Nephron progenitor cell (in vitro differentiated cells): ENCODE results near the gene CUTC.

ENCODE experiments used
- DNase-seq: peaks from one replicate; pipeline ENCODE4 v3.0.0; 2021
- H3K27ac Mint-ChIP-seq: 2 replicates; pipeline ENCODE4 v1.8.0; 2021; ENCODE audit warnings: mild to moderate bottlenecking, moderate library complexity, mixed read lengths
- H3K27me3 Mint-ChIP-seq: 2 replicates; pipeline ENCODE4 v1.8.0; 2021; ENCODE audit warnings: mild to moderate bottlenecking, low read depth, mixed read lengths; ENCODE audit not compliant: poor library complexity
- H3K36me3 Mint-ChIP-seq: 2 replicates; pipeline ENCODE4 v1.8.0; 2021; ENCODE audit warnings: low read depth, mixed read lengths
- H3K4me1 Mint-ChIP-seq: 2 replicates; pipeline ENCODE4 v1.8.0; 2021; ENCODE audit warnings: mixed read lengths
- H3K4me3 Mint-ChIP-seq: 2 replicates; pipeline ENCODE4 v1.8.0; 2021; ENCODE audit warnings: mild to moderate bottlenecking, moderate library complexity, mixed read lengths
- H3K9me3 Mint-ChIP-seq: 2 replicates; pipeline ENCODE4 v1.8.0; 2021; ENCODE audit warnings: mild to moderate bottlenecking, moderate library complexity, mixed read lengths
- TF ChIP-seq, protein P1 (sequence below): fragments of 200-600 bp; sonication (generic); IDR thresholded peaks from 2 replicates; pipeline ENCODE4 v1.5.0; 2021; ENCODE audit warnings: antibody characterized with exemption

CUTC gene

DNA sequence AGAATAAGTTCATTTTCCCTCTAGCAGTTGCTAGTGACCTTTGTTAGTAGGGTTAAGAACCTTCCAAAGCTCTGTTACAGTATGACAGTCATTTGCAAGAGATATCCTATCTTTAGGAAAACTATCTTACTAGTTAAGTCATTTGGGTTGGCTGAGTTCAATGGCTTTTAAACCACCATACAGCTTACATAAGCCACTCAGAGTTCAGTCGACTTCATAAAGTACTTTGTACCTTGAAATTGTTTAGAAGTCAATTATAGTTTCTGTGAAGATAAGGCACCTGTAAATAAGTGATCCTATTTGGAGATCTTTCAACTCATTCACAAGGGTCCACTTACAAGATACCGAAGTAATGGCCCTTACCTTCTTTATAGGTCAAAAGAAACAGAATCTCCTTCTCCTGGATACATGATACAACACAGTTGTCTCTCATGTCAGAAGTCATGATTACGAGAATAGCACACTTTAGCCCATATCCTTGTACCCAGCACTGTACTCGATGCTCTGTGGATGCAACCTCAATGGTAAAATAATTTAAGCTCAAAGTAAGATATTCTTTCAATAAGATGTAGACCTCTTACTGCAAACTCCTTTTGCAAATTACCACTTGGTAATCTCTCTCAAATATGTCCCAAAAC is 38.5 kb downstream of the CUTC start:
- Mint-ChIP-seq H3K9me3 (no peaks in the 10 kb centered on the region), H3K4me1 (no peaks in the 10 kb centered on the region), H3K27ac (no peak overlapping the region), H3K36me3 (no peaks in the 10 kb centered on the region), H3K27me3 (no peaks in the 10 kb centered on the region), H3K4me3 (no peak overlapping the region)
- TF ChIP-seq, protein P1, sequence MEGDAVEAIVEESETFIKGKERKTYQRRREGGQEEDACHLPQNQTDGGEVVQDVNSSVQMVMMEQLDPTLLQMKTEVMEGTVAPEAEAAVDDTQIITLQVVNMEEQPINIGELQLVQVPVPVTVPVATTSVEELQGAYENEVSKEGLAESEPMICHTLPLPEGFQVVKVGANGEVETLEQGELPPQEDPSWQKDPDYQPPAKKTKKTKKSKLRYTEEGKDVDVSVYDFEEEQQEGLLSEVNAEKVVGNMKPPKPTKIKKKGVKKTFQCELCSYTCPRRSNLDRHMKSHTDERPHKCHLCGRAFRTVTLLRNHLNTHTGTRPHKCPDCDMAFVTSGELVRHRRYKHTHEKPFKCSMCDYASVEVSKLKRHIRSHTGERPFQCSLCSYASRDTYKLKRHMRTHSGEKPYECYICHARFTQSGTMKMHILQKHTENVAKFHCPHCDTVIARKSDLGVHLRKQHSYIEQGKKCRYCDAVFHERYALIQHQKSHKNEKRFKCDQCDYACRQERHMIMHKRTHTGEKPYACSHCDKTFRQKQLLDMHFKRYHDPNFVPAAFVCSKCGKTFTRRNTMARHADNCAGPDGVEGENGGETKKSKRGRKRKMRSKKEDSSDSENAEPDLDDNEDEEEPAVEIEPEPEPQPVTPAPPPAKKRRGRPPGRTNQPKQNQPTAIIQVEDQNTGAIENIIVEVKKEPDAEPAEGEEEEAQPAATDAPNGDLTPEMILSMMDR = no peak
- DNase-seq = no peak

DNA sequence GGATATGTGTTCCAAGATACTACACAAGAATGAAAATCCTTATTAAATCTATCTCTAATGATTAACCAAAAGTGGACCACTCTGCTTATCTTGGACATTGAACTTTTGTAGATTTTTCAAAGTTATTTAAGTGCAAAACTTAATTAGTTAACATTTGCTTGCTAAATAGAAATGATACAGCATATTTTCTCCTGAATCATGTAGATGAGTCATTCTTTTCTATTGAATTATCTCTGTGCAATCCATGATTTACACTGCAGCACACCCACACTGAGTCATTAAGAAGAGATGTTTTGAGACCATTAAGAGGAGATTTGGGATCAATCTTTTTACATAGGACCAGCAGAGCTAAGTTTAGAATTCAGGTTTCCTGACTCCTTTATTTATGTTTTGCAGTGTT is 43.8 kb downstream of the CUTC start:
- Mint-ChIP-seq H3K4me1 (peaks cover 14% of the 10 kb centered on the region), H3K27me3 (no peaks in the 10 kb centered on the region), H3K9me3 (peaks cover 14% of the 10 kb centered on the region), H3K36me3 (no peaks in the 10 kb centered on the region), H3K27ac (no peak overlapping the region), H3K4me3 (no peak overlapping the region)
- DNase-seq = no peak
- TF ChIP-seq, protein P1 = no peak

DNA sequence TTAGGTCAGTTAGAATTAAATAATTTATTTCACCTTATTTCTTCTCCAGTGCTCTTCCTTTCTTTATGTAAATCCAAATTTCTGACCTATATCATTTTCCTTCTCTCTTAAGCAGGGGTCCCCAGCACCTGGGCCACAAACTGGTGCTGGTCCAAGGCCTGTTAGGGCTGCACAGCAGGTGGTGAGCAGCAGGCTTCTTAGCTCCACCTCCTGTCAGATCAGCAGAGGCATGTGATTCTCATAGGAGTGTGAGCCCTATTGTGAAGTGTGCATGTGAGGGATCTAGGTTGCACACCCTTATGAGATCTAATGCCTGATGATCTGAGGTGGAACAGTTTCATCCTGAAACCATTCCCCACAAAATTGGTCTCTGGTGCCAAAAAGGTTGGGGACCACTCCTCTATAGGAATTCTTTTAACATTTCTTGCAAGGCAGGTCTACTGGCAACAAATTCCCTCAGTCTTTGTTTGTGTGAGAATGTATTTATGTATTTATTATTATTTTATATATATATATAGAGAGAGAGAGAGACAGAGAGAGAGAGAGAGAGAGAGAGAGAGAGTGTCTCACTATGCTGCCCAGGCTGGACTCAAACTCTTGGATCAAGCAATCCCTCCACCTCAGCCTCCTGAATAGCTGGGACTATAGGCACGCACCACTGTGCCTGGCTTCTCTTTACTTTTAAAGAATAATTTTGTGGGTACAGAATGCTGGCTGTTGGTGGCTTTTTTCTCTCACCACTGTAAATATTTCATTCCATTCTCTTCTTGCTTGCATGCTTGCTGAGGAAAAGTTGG is 46.1 kb downstream of the CUTC start:
- peaks cover 24% of the 10 kb centered on the region for H3K4me1 Mint-ChIP-seq

DNA sequence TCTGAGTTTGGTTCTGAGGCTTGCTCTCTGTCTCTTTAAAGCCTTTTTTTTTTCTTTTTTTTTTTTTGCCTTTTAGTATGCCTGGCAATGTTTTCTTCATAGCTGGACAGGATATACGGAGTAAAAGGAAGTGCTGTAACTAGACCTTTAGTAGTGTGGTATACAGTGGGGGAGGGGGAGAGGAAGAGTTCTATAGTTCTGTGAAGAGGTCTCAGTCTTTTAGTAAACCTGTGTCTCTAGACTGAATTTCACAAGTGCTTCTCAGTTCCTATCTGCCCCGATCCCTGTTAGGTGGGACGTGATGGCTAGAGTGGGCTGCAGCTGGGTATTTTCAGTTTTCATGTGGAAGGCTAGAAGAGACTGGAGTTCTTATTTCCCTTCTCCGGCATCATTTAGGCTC is 47.3 kb downstream of the CUTC start:
- Mint-ChIP-seq H3K27me3 (no peaks in the 10 kb centered on the region), H3K4me3 (no peak overlapping the region), H3K36me3 (no peaks in the 10 kb centered on the region), H3K4me1 (peaks cover 24% of the 10 kb centered on the region), H3K9me3 (peaks cover 15% of the 10 kb centered on the region), H3K27ac (peak overlapping the region; percentile 77)
- DNase-seq = no peak
- TF ChIP-seq, protein P1 = no peak

More for the DNA sequence above, 46.1 kb downstream of the CUTC start:
- no peak overlapping the region for H3K27ac Mint-ChIP-seq
- TF ChIP-seq, protein P1 = no peak
- H3K36me3 Mint-ChIP-seq = no peaks in the 10 kb centered on the region
- no peaks in the 10 kb centered on the region for H3K27me3 Mint-ChIP-seq
- DNase-seq = no peak
- no peak overlapping the region for H3K4me3 Mint-ChIP-seq
- peaks cover 15% of the 10 kb centered on the region for H3K9me3 Mint-ChIP-seq

DNA sequence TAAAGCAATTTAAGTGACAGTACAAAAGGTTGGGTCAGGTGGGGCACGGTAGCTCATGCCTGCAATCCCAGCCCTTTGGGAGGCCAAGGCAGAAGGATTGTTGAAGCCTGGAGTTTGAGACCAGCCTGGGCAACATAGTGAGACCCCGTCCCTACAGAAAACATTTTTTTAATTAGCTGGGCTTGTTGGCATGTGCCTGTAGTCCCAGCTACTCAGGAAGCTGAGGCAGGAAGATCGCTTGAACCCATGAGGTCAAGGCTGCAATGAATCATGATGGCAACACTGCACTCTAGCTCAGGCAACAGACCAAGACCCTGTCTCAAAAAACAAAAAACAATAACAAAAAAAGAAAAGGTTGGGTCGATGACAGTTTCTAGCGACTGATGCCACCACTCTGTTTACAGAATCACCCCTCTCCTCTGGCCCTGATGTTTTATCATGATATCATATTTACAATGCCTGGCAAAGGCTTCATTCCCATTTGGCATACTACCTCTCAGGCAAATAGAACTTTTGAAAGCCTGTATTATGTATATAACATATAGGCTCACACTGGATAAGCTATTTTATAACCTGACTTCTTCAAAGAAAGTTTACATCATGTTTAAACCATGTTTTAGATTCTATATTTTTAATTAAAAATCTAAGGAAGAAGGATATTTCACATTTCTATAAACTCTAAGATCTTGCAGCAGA is 49.8 kb downstream of the CUTC start:
- TF ChIP-seq, protein P1 = no peak
- Mint-ChIP-seq H3K4me3 (no peak overlapping the region), H3K4me1 (peaks cover 24% of the 10 kb centered on the region), H3K27me3 (no peaks in the 10 kb centered on the region), H3K27ac (no peak overlapping the region), H3K36me3 (no peaks in the 10 kb centered on the region), H3K9me3 (peaks cover 15% of the 10 kb centered on the region)
- DNase-seq = no peak
